H9 (cell line): ENCODE measurements around the gene LRRC61. TPM values are rescaled to one million over a fixed set of nuclear protein-coding genes. Genes with fewer than 3 reads are reported as not detected.
"Not testable (repeated sequence)": the region's sequence is repeated elsewhere in the genome, so short reads cannot be mapped to it uniquely, and the experiment has no call there.

Source experiments
- DNase-seq: peaks from one replicate; pipeline ENCODE4 v3.0.0-alpha.2; 2017
- H2AFZ ChIP-seq: one replicate; pipeline ENCODE4 v1.6.1; 2013; ENCODE audit warnings: mild to moderate bottlenecking, low read length, control low read depth, moderate library complexity
- H2AK5ac ChIP-seq: 2 replicates; pipeline ENCODE4 v1.6.1; 2013; ENCODE audit warnings: low read length, control low read depth, mixed read lengths; ENCODE audit not compliant: insufficient read length
- H2BK120ac ChIP-seq: one replicate; pipeline ENCODE4 v1.6.1; 2013; ENCODE audit warnings: low read depth, mild to moderate bottlenecking, low read length, control low read depth, inconsistent platforms; ENCODE audit not compliant: poor library complexity, severe bottlenecking
- H2BK12ac ChIP-seq: 2 replicates; pipeline ENCODE4 v1.6.1; 2013; ENCODE audit warnings: low read length, control low read depth, mixed read lengths, low read depth; ENCODE audit not compliant: insufficient read length
- H2BK15ac ChIP-seq: 2 replicates; pipeline ENCODE4 v1.6.1; 2013; ENCODE audit warnings: low read depth, low read length, control low read depth
- H2BK20ac ChIP-seq: one replicate; pipeline ENCODE4 v1.6.1; 2013; ENCODE audit warnings: low read depth, mild to moderate bottlenecking, low read length, control low read depth, inconsistent platforms; ENCODE audit not compliant: poor library complexity, severe bottlenecking
- H2BK5ac ChIP-seq: 2 replicates; pipeline ENCODE4 v1.6.1; 2013; ENCODE audit warnings: low read length, control low read depth, mixed read lengths; ENCODE audit not compliant: insufficient read length
- H3K14ac ChIP-seq: 2 replicates; pipeline ENCODE4 v1.6.1; 2013; ENCODE audit warnings: low read length, control low read depth; ENCODE audit not compliant: insufficient read depth
- H3K18ac ChIP-seq: 2 replicates; pipeline ENCODE4 v1.6.1; 2013; ENCODE audit warnings: low read depth, mild to moderate bottlenecking, mixed read lengths, low read length, control low read depth; ENCODE audit not compliant: insufficient read length
- H3K23ac ChIP-seq: 2 replicates; pipeline ENCODE4 v1.6.1; 2013; ENCODE audit warnings: low read length, control low read depth, mixed read lengths, low read depth; ENCODE audit not compliant: insufficient read length
- H3K23me2 ChIP-seq: 2 replicates; pipeline ENCODE4 v1.6.1; 2013; ENCODE audit warnings: low read depth, mild to moderate bottlenecking, mixed read lengths, low read length, control low read depth; ENCODE audit not compliant: insufficient read length, poor library complexity, severe bottlenecking
- H3K27ac ChIP-seq: 2 replicates; pipeline ENCODE4 v1.5.1; 2013; ENCODE audit warnings: low read length, control low read depth, mixed read lengths, low read depth; ENCODE audit not compliant: insufficient read length
- H3K27me3 ChIP-seq: 2 replicates; pipeline ENCODE4 v1.6.1; 2013; ENCODE audit warnings: low read length, control low read depth, inconsistent platforms; ENCODE audit not compliant: insufficient read depth
- H3K4ac ChIP-seq: 2 replicates; pipeline ENCODE4 v1.6.1; 2013; ENCODE audit warnings: low read depth, mild to moderate bottlenecking, control low read depth, inconsistent platforms, low read length, moderate library complexity
- H3K4me1 ChIP-seq: 2 replicates; pipeline ENCODE4 v1.6.1; 2013; ENCODE audit warnings: low read length, control low read depth, inconsistent platforms; ENCODE audit not compliant: insufficient read depth
- H3K4me2 ChIP-seq: 2 replicates; pipeline ENCODE4 v1.6.1; 2013; ENCODE audit warnings: low read length, control low read depth, mixed read lengths; ENCODE audit not compliant: insufficient read length, insufficient read depth
- H3K56ac ChIP-seq: 2 replicates; pipeline ENCODE4 v1.6.1; 2013; ENCODE audit warnings: low read depth, mild to moderate bottlenecking, mixed read lengths, low read length, control low read depth; ENCODE audit not compliant: insufficient read length
- H3K79me1 ChIP-seq: 2 replicates; pipeline ENCODE4 v1.6.1; 2013; ENCODE audit warnings: low read depth, mild to moderate bottlenecking, moderate library complexity, low read length, control low read depth, inconsistent platforms; ENCODE audit not compliant: insufficient read depth, poor library complexity, severe bottlenecking
- H3K79me2 ChIP-seq: 2 replicates; pipeline ENCODE4 v1.6.1; 2013; ENCODE audit warnings: low read length, control low read depth, inconsistent platforms; ENCODE audit not compliant: insufficient read depth
- H3K9ac ChIP-seq: 2 replicates; pipeline ENCODE4 v1.6.1; 2013; ENCODE audit warnings: low read length, control low read depth, mixed read lengths; ENCODE audit not compliant: insufficient read length; ENCODE audit errors: extremely low read depth
- H3K9me3 ChIP-seq: one replicate; pipeline ENCODE4 v1.6.1; 2013; ENCODE audit warnings: low read depth, low read length, inconsistent platforms; ENCODE audit not compliant: control insufficient read depth
- H3T11ph ChIP-seq: one replicate; pipeline ENCODE4 v1.6.1; 2013; ENCODE audit warnings: mild to moderate bottlenecking, low read length, control low read depth, inconsistent platforms
- H4K20me1 ChIP-seq: one replicate; pipeline ENCODE4 v1.6.1; 2013; ENCODE audit not compliant: control insufficient read depth, insufficient read length, insufficient read depth
- H4K5ac ChIP-seq: 2 replicates; pipeline ENCODE4 v1.6.1; 2013; ENCODE audit warnings: low read depth, mild to moderate bottlenecking, mixed read lengths, low read length, control low read depth; ENCODE audit not compliant: insufficient read length
- H4K8ac ChIP-seq: replicated peaks from 2 replicates; pipeline ENCODE4 v1.6.1; 2013; ENCODE audit warnings: low read length, control low read depth, mixed read lengths, low read depth; ENCODE audit not compliant: insufficient read length
- H4K91ac ChIP-seq: 2 replicates; pipeline ENCODE4 v1.6.1; 2013; ENCODE audit warnings: low read depth, mild to moderate bottlenecking, moderate library complexity, mixed read lengths, low read length, control low read depth; ENCODE audit not compliant: insufficient read length
- H3K27ac Mint-ChIP-seq, 3 experiments: 2 replicates in 2 of 3; 3 replicates in 1 of 3; pipeline ENCODE4 v1.8.0; 2020 to 2021; ENCODE audit warnings: mixed read lengths in 3 of 3, mild to moderate bottlenecking in 1 of 3, moderate library complexity in 1 of 3
- H3K27me3 Mint-ChIP-seq: 2 replicates; pipeline ENCODE4 v1.8.0; 2021; ENCODE audit warnings: low read depth, mild to moderate bottlenecking, moderate library complexity, mixed read lengths
- H3K36me3 Mint-ChIP-seq, 3 experiments: 2 replicates in 2 of 3; 3 replicates in 1 of 3; pipeline ENCODE4 v1.8.0; 2020 to 2021; ENCODE audit warnings: low read depth in 3 of 3, mixed read lengths in 3 of 3; ENCODE audit not compliant: insufficient read depth in 1 of 3
- H3K4me1 Mint-ChIP-seq, 2 experiments: 2 replicates each; pipeline ENCODE4 v1.8.0; 2020; ENCODE audit warnings: mixed read lengths in 2 of 2
- H3K4me3 Mint-ChIP-seq, 2 experiments: 2 replicates in 1 of 2; 3 replicates in 1 of 2; pipeline ENCODE4 v1.8.0; 2020 to 2021; ENCODE audit warnings: mild to moderate bottlenecking in 2 of 2, mixed read lengths in 2 of 2, moderate library complexity in 1 of 2
- H3K9me3 Mint-ChIP-seq, 2 experiments: 2 replicates in 1 of 2; 3 replicates in 1 of 2; pipeline ENCODE4 v1.8.0; 2020; ENCODE audit warnings: mild to moderate bottlenecking in 2 of 2, mixed read lengths in 2 of 2, moderate library complexity in 1 of 2
- WGBS: extraction: QIAGEN DNeasy Blood & Tissue Kit; methylation state at CpG from one replicate; pipeline ENCODE4 v1.1.7; 2013; ENCODE audit warnings: missing lambda C conversion rate, low lambda C conversion rate, mixed read lengths; ENCODE audit not compliant: insufficient read length; ENCODE audit errors: extremely low coverage; 5-methylcytosine and 5-hydroxymethylcytosine counted together
- total RNA-seq: library from RNA; stranded (reverse); gene quantifications from 2 replicates; pipeline ENCODE4 v1.2.1, GENCODE V29; 2021

LRRC61 gene
- total RNA-seq, 1 experiment from 2014 or later: 24.4 TPM

DNA sequence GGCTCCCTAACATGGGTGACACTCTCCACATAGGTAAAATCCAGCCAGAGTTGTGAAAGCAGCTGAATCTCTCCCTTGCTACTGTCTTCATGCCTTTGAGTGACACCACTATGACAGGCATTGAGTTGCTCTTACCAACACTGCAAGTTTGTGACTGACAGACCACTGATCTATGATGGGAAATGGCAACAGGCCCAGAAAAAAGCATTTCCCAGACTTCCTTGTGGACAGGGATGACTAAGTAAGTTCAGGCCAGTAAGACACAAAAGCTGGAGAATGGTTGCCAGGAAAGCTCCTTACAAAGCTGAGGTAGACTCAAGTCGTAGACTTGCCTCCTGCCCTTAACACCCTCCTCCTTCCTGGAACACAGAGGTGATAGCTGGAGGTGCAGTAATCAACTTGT lies 20.2 kb upstream of the LRRC61 start:
- not testable (repeated sequence) for H3K14ac ChIP-seq, H2BK15ac ChIP-seq, H3K56ac ChIP-seq, H2BK12ac ChIP-seq, H3K23me2 ChIP-seq, H2AK5ac ChIP-seq, H4K91ac ChIP-seq, H4K20me1 ChIP-seq, H3K27me3 ChIP-seq, DNase-seq, H3K36me3 Mint-ChIP-seq, H3K9me3 ChIP-seq, H3K79me1 ChIP-seq, H3K27ac ChIP-seq, H2BK20ac ChIP-seq, H3K4ac ChIP-seq, H2AFZ ChIP-seq, H4K5ac ChIP-seq, H3K9ac ChIP-seq, H3T11ph ChIP-seq, H4K8ac ChIP-seq, H3K23ac ChIP-seq, H2BK5ac ChIP-seq, H3K4me2 ChIP-seq, H3K4me3 Mint-ChIP-seq, H2BK120ac ChIP-seq, H3K4me1 ChIP-seq, H3K18ac ChIP-seq, H3K79me2 ChIP-seq, H3K4me1 Mint-ChIP-seq, H3K27ac Mint-ChIP-seq
- H3K27me3 Mint-ChIP-seq: peaks cover 27% of the 10 kb centered on the region
- H3K9me3 Mint-ChIP-seq: peaks cover 11% of the 10 kb centered on the region in 2 experiments
- no CpG with 5 or more reads among the region's 1 CpG for WGBS

DNA sequence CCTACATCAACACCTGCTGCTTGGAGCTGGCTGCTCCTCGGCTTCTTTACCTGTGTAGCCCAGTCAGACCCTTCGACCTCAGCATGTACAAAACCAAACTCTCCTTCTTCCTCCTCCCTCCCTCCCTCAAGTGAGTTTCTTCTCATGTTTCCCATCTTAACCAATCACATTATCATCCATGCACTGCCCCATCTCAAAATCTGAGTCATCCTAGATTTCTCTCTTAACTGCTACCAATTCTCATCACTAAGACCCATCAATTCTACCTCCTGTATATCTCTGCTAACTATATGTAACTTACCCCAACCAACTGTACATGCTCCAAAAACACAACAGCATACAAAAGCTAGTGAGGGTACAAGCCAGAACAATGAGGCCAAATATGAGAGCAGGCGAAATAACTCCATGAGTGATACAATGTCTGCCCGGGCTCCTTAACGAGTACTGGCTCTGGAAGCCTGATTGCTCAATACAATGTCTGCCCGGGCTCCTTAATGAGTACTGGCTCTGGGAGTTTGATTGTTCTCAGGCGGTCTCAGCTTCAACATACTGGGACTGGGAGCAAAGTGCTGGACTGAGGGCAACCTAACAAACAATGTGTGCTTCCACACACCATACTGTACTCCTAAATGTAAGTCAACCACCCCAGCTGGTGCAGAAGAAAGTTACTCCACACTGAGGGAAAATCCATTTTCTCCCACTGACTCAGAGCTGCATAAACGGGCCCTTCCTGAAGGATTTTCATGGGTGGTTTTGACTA lies 18.5 kb upstream of the LRRC61 start:
- H3K4ac ChIP-seq, H3K4me1 ChIP-seq, H3K79me1 ChIP-seq, H3T11ph ChIP-seq, H3K4me1 Mint-ChIP-seq, H3K23ac ChIP-seq, H4K20me1 ChIP-seq, H3K56ac ChIP-seq, H3K79me2 ChIP-seq, H2BK12ac ChIP-seq, H3K4me2 ChIP-seq, H2AK5ac ChIP-seq, H4K8ac ChIP-seq, H3K18ac ChIP-seq, H2BK15ac ChIP-seq, H3K27ac Mint-ChIP-seq, H3K4me3 Mint-ChIP-seq, H3K9ac ChIP-seq, H2BK120ac ChIP-seq, H2AFZ ChIP-seq, H2BK20ac ChIP-seq, H3K27me3 ChIP-seq, H3K9me3 ChIP-seq, H3K27ac ChIP-seq, H3K14ac ChIP-seq, H2BK5ac ChIP-seq, H3K23me2 ChIP-seq, H4K5ac ChIP-seq, H4K91ac ChIP-seq: not testable (repeated sequence)
- peak; percentile 0 for DNase-seq
- peaks cover 27% of the 10 kb centered on the region for H3K27me3 Mint-ChIP-seq
- WGBS: no CpG with 5 or more reads among the region's 8 CpGs
- H3K36me3 Mint-ChIP-seq: peaks cover 0 to 14% (median 14%) of the 10 kb centered on the region in 3 experiments; a peak in 5 of 7 replicates
- H3K9me3 Mint-ChIP-seq: peaks cover 18 to 19% of the 10 kb centered on the region in 2 experiments
